Measurements from ENCODE around the gene ZMYND10.

ZMYND10 gene

DNA sequence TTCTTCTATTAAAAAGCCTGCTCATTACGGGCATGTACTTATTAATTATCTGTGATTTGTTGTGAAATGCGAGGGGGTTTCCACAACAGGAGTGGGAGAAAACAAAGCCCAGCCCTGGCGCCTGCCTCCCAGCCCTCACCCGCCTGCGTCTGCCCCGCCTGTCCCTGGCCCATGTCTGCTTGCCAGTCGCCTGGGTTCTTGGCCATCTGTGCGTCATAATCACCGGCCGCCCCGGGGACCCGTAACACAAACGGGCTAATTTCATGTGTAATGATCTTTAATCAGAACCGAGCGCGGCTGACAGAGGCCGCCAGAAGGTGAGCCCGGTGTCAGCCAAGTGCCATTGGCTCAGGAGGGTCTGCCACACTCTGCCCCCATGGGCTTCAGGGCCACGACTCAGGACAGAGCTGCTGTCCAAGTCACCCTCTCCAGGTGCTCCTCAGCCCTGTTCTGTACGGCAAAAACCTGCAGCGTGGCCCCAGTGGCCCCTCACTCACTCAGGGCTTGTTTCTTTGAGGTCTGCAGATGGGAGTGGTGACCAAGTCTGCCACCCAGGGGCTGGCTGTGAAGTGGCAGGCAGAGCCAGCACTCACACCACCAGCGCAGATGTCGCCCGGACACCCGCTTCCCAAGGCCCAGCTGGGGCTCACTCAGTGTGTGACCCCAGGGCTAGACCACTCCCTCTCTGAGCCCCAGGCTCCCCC is 42.6 kb upstream of the ZMYND10 start:
- H3K4me3 ChIP-seq (replicated peaks; ENCODE audit: low read depth, low read length), result no peak overlapping the region
- no peak for DNase-seq (ENCODE audit: extremely low read depth, low read depth)
- TF ChIP-seq, protein P1, sequence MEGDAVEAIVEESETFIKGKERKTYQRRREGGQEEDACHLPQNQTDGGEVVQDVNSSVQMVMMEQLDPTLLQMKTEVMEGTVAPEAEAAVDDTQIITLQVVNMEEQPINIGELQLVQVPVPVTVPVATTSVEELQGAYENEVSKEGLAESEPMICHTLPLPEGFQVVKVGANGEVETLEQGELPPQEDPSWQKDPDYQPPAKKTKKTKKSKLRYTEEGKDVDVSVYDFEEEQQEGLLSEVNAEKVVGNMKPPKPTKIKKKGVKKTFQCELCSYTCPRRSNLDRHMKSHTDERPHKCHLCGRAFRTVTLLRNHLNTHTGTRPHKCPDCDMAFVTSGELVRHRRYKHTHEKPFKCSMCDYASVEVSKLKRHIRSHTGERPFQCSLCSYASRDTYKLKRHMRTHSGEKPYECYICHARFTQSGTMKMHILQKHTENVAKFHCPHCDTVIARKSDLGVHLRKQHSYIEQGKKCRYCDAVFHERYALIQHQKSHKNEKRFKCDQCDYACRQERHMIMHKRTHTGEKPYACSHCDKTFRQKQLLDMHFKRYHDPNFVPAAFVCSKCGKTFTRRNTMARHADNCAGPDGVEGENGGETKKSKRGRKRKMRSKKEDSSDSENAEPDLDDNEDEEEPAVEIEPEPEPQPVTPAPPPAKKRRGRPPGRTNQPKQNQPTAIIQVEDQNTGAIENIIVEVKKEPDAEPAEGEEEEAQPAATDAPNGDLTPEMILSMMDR (IDR thresholded peaks at IDR 0.05; ENCODE audit: low read depth, low read length, missing control alignments), result peak; percentile 25

DNA sequence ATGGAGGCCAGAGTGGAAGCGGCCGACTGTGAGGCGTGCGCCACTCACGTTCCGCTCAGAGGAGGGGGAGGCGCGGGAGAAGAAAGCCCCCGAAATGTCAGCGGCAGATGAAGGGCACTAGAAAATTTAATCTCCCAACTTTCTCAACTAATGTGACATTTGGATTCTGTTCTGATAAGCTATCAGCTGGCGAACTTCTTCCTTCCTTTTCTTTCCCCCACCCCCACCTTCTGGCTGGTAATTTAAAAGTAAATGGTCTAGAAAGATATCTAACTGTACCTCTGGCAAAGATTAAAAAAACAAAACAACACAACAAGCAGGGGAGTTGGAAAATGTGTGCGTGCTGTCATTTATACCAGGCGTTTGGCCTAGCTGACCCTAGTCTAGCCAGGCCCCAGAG is 40.2 kb upstream of the ZMYND10 start:
- TF ChIP-seq, protein P1 (IDR thresholded peaks at IDR 0.05; ENCODE audit: low read depth, low read length, missing control alignments), result no peak
- H3K4me3 ChIP-seq (replicated peaks; ENCODE audit: low read depth, low read length), result no peak overlapping the region
- DNase-seq (ENCODE audit: extremely low read depth, low read depth), result no peak

DNA sequence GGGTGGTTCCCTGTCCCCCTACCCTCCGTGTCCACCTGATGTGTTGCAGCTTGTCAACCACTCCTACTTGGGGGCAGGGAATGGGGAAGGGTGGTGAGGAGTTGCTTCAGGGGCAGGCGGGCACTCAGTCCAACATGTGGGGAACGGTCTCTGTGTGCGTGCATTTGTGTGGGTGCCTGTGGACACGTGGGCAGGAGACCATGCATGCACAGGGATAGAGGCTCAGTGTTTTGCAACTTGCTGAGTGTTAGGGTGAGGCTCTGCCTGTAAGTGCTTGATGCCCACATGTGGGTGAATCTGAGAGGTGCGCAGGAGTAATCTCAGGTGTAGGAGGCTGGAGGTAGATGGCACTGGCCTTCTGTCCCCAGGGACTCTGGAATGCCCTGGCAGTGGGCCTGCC is 38.2 kb upstream of the ZMYND10 start:
- DNase-seq (ENCODE audit: extremely low read depth, low read depth), result no peak
- no peak overlapping the region for H3K4me3 ChIP-seq (replicated peaks; ENCODE audit: low read depth, low read length)
- TF ChIP-seq, protein P1 (IDR thresholded peaks at IDR 0.05; ENCODE audit: low read depth, low read length, missing control alignments), result no peak

DNA sequence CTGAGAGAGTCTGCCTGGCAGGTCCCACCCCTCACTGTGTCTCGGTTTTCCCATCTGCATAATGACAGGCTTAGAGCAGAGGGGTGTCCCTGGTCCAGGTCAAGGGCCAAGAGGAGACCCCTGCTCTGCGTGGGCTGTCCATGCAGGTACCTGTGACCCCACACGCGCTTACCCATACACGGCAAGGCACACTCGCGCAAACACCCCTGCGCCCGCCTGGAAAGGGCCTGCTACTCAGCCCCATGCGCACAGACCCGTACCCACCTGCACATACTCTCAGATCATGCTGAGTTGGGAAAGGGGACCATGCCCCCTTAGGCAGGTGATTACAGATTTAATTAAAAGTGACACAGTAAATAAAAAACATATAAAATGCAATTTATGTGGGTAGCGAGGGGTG is 37.2 kb upstream of the ZMYND10 start:
- DNase-seq (ENCODE audit: extremely low read depth, low read depth), result no peak
- TF ChIP-seq, protein P1 (IDR thresholded peaks at IDR 0.05; ENCODE audit: low read depth, low read length, missing control alignments), result no peak

DNA sequence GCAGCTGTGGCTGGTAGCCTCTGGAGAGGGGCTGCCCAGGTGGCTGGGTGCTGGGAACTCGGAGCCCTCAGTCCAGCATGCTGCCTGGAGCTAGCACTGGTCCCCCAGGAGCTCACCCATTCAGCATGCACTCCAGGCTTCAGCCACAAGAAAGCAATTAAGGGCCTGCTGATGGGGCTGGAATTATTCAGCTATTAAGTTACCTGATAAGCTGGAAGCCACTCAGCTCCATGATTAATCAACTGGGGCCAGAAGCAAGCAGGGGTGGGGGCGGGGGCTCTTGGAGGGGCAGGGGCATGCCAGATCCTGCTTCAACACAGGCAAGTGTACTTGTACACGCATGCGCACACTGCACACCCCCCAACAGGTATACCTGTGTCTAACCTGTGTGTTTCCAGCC is 35.9 kb upstream of the ZMYND10 start:
- no peak for DNase-seq (ENCODE audit: extremely low read depth, low read depth)
- TF ChIP-seq, protein P1 (IDR thresholded peaks at IDR 0.05; ENCODE audit: low read depth, low read length, missing control alignments), result no peak
- H3K4me3 ChIP-seq (replicated peaks; ENCODE audit: low read depth, low read length), result no peak overlapping the region

More for the DNA sequence above, 37.2 kb upstream of the ZMYND10 start:
- no peak overlapping the region for H3K4me3 ChIP-seq (replicated peaks; ENCODE audit: low read depth, low read length)

DNA sequence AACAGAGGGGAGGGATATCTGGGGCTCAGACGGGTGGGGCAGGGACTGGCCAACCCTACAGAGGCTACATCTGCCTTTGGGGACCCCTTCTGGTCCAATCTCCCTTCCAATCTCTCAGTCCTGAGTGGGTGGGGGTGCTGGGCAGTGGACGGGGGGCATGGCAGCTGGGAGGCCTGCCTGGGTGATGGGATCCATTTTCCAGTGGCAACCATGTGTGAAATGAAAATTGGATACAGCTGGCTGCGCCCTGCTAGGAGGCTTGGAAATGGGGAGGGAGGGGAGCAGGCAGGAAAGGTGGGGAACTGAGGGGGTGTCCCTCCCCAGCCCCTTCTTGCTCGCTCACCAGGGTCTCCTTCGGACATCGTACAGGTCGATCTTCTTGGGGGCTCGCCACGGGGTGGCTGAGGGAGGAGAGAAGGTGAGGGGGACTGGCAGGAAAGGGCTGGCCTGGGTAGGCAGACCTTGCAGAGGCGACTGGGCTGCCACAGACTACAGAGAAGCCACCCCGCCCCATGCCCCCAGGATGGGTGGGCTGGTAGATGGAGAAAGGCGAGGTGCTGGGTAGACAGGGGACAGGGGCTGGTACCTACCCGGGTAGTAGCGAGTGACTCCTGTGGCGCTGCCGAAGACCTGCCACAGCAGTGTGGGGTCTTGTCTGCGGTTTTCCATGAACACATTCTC is 35.0 kb upstream of the ZMYND10 start:
- no peak overlapping the region for H3K4me3 ChIP-seq (replicated peaks; ENCODE audit: low read depth, low read length)
- TF ChIP-seq, protein P1 (IDR thresholded peaks at IDR 0.05; ENCODE audit: low read depth, low read length, missing control alignments), result no peak
- DNase-seq (ENCODE audit: extremely low read depth, low read depth), result no peak

Data from HFF-Myc (cell line).